PC-9 (cell line): ENCODE measurements around the gene MYO5C. TPM values are rescaled to one million over a fixed set of nuclear protein-coding genes. Genes with fewer than 3 reads are reported as not detected.

Source experiments
- BruUV-seq: library from RNA; stranded (reverse); fragments of 400-500 nt; replicated peaks from 2 replicates; lab custom pipeline; 2021; lab: Mats Ljungman, UMichigan
- CTCF ChIA-PET: fragments of 300-600 bp; sonication (Branson Sonifier 250); formaldehyde crosslinking; loops from one replicate; lab custom pipeline; 2022; ENCODE audit warnings: antibody characterized with exemption; lab: Charles Lee
- POLR2A ChIA-PET: fragments of 300-600 bp; sonication (Branson Sonifier 250); formaldehyde crosslinking; loops from one replicate; lab custom pipeline; 2022; ENCODE audit warnings: antibody characterized with exemption; ENCODE audit not compliant: unreplicated experiment; lab: Charles Lee
- DNase-seq, 2 experiments: peaks; one replicate each; pipeline versions ENCODE4 v3.0.0 to v3.0.0-alpha.2; 2015 to 2022; ENCODE audit warnings: mixed read lengths in 1 of 2
- H2AFZ ChIP-seq: fragments of 200-600 bp; sonication (generic); 2 replicates; pipeline ENCODE4 v1.8.1; 2017; ENCODE audit warnings: antibody characterized with exemption
- H3F3A ChIP-seq: fragments of 200-600 bp; sonication (generic); 2 replicates; pipeline ENCODE4 v1.8.1; 2017; ENCODE audit warnings: antibody characterized with exemption, mild to moderate bottlenecking, low read depth; ENCODE audit not compliant: insufficient read depth
- H3K27ac ChIP-seq: fragments of 200-600 bp; sonication (generic); 2 replicates; pipeline ENCODE4 v1.6.1; 2016; ENCODE audit warnings: mixed run types
- H3K27me3 ChIP-seq: fragments of 200-600 bp; sonication (generic); 2 replicates; pipeline ENCODE4 v1.6.1; 2016; ENCODE audit warnings: low read depth, mixed run types; ENCODE audit not compliant: insufficient read depth
- H3K36me3 ChIP-seq: fragments of 200-600 bp; sonication (generic); 2 replicates; pipeline ENCODE4 v1.6.1; 2016; ENCODE audit warnings: low read depth, mixed run types
- H3K4me1 ChIP-seq: fragments of 200-600 bp; sonication (generic); replicated peaks from 2 replicates; pipeline ENCODE4 v1.6.1; 2016; ENCODE audit warnings: mixed run types; ENCODE audit not compliant: insufficient read depth
- H3K4me2 ChIP-seq: fragments of 200-600 bp; sonication (generic); 2 replicates; pipeline ENCODE4 v1.6.1; 2017; ENCODE audit warnings: mixed run types
- H3K4me3 ChIP-seq: fragments of 200-600 bp; sonication (generic); 2 replicates; pipeline ENCODE4 v1.6.1; 2016; ENCODE audit warnings: mixed run types
- H3K79me2 ChIP-seq: fragments of 200-600 bp; sonication (generic); 2 replicates; pipeline ENCODE4 v1.6.1; 2017; ENCODE audit warnings: low read depth, mixed run types
- H3K9me2 ChIP-seq: fragments of 200-600 bp; sonication (generic); 2 replicates; pipeline ENCODE4 v1.8.1; 2017; ENCODE audit warnings: mild to moderate bottlenecking; ENCODE audit not compliant: insufficient read depth
- H3K9me3 ChIP-seq: fragments of 200-600 bp; sonication (generic); 2 replicates; pipeline ENCODE4 v1.8.1; 2016; ENCODE audit warnings: low read depth; ENCODE audit not compliant: insufficient read depth
- H4K20me1 ChIP-seq: fragments of 200-600 bp; sonication (generic); 2 replicates; pipeline ENCODE4 v1.8.1; 2017; ENCODE audit not compliant: insufficient read depth
- EZH2 ChIP-seq: fragments of 200-600 bp; sonication (generic); IDR thresholded peaks from 2 replicates; pipeline ENCODE4 v1.8.0; 2017; ENCODE audit warnings: antibody characterized with exemption, low read depth
- intact Hi-C: fragments of 100-400 bp; cut with micrococcal nuclease; formaldehyde crosslinking; loops from one replicate; pipeline ENCODE4 v1.10.0; 2022; ENCODE audit not compliant: unreplicated experiment
- total RNA-seq: library from RNA; stranded (reverse); gene quantifications from 2 replicates; pipeline ENCODE4 v1.2.3, GENCODE V29; 2021
- TF ChIP-seq, protein P1 (sequence below): fragments of 200-600 bp; sonication (generic); conservative IDR thresholded peaks from 2 replicates; pipeline ENCODE4 v1.6.1; 2017; ENCODE audit warnings: mixed run types, antibody characterized with exemption, mild to moderate bottlenecking, moderate library complexity

MYO5C gene
- total RNA-seq, 1 experiment from 2014 or later, result 41.1 TPM

DNA sequence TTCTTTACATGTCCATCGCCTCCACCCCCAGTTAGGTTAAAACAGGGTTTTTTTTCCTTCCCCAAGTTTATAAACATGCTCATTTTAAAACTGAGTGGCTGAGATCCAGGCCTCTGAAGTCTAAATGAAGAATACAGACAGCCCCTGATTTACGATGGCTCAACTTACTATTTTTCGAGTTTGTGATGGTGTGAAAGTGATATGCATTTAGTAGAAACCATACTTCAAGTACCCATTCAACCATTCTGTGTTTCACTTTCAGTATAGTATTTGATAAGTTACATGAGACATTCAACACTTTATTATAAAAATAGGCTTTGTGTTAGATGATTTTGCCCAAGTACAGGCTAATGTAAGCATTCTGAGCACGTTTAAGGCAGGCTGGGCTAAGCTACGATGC, 73.9 kb downstream of the MYO5C start:
- H3K36me3 ChIP-seq, result no peaks in the 10 kb centered on the region; the same call in 1 of the 2 replicates
- H3K4me1 ChIP-seq, result no peaks in the 10 kb centered on the region
- DNase-seq, result no peak
- no peak overlapping the region for H3K4me2 ChIP-seq
- ChIA-PET CTCF (no interaction called here), POLR2A (no interaction called here)
- H3K9me3 ChIP-seq, result no peaks in the 10 kb centered on the region
- H4K20me1 ChIP-seq, result no peaks in the 10 kb centered on the region
- TF ChIP-seq, protein P1, sequence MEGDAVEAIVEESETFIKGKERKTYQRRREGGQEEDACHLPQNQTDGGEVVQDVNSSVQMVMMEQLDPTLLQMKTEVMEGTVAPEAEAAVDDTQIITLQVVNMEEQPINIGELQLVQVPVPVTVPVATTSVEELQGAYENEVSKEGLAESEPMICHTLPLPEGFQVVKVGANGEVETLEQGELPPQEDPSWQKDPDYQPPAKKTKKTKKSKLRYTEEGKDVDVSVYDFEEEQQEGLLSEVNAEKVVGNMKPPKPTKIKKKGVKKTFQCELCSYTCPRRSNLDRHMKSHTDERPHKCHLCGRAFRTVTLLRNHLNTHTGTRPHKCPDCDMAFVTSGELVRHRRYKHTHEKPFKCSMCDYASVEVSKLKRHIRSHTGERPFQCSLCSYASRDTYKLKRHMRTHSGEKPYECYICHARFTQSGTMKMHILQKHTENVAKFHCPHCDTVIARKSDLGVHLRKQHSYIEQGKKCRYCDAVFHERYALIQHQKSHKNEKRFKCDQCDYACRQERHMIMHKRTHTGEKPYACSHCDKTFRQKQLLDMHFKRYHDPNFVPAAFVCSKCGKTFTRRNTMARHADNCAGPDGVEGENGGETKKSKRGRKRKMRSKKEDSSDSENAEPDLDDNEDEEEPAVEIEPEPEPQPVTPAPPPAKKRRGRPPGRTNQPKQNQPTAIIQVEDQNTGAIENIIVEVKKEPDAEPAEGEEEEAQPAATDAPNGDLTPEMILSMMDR, result no peak
- no peak for TF ChIP-seq EZH2
- H2AFZ ChIP-seq, result no peak overlapping the region
- no peaks in the 10 kb centered on the region for H3F3A ChIP-seq
- BruUV-seq, result no TSS peak
- H3K9me2 ChIP-seq, result no peaks in the 10 kb centered on the region
- intact Hi-C loops, result loop anchor here (10.0 kb wide), 1 partner anchor 567 kb away; no protein-coding TSS in a partner anchor
- H3K79me2 ChIP-seq, result no peaks in the 10 kb centered on the region
- H3K27ac ChIP-seq, result no peak overlapping the region
- H3K4me3 ChIP-seq, result no peak overlapping the region
- H3K27me3 ChIP-seq, result no peaks in the 10 kb centered on the region

DNA sequence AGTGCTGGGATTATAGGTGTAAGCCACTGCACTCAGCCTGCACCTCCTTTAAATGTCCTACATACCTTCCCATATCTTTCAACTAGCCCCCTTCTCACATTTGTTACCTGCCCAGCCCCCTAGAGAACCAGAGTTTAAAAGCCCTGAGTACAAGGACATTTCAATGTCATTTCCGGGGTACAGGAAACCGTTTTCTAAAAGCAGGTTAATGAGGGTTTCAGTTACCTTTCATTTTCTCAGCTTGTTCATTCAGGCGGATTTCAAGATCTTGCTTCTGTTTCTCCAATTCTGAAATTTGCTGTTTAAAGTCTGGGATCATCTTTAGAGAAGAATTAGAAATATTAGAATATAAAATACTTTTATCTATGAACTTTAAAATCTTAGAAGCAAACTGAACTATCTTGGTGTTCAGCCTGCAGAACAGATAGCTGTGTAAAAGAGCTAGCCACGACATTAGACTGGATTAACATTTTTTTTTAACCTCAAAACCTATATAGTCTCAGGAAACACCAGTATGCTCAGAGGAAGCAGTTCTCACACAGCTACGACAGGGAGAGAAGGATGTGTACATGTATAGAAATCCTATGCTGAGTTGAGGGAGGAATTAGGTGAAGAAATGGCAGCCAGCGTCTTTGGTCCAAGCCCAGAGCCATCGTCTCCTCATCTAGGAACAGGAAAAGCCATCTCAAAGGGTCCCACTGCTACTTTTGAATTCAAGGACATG, 74.5 kb downstream of the MYO5C start:
- ChIA-PET POLR2A (no interaction called here), CTCF (no interaction called here)

GRCh38 chr15:52220251-52220650, 75.4 kb downstream of the MYO5C start:
- H2AFZ ChIP-seq, result no peak overlapping the region
- H3K36me3 ChIP-seq, result no peaks in the 10 kb centered on the region; the same call in 1 of the 2 replicates
- no peaks in the 10 kb centered on the region for H4K20me1 ChIP-seq
- intact Hi-C loops, result loop anchor here (10.0 kb wide), 1 partner anchor 565 kb away; no protein-coding TSS in a partner anchor
- H3K4me3 ChIP-seq, result no peak overlapping the region
- H3F3A ChIP-seq, result no peaks in the 10 kb centered on the region
- TF ChIP-seq EZH2, result no peak
- TF ChIP-seq, protein P1, result no peak
- H3K79me2 ChIP-seq, result no peaks in the 10 kb centered on the region
- H3K9me2 ChIP-seq, result no peaks in the 10 kb centered on the region
- DNase-seq, result no peak
- H3K27me3 ChIP-seq, result no peaks in the 10 kb centered on the region
- no peaks in the 10 kb centered on the region for H3K4me1 ChIP-seq
- POLR2A ChIA-PET, result no interaction called here
- no peak overlapping the region for H3K27ac ChIP-seq
- no TSS peak for BruUV-seq
- H3K4me2 ChIP-seq, result no peak overlapping the region
- H3K9me3 ChIP-seq, result no peaks in the 10 kb centered on the region
- CTCF ChIA-PET, result no interaction called here

More for the DNA sequence above, 74.5 kb downstream of the MYO5C start:
- H3K79me2 ChIP-seq, result no peaks in the 10 kb centered on the region
- no peaks in the 10 kb centered on the region for H4K20me1 ChIP-seq
- no TSS peak for BruUV-seq
- DNase-seq, result no peak
- TF ChIP-seq, protein P1, result no peak
- no peak for TF ChIP-seq EZH2
- no peak overlapping the region for H3K4me3 ChIP-seq
- H3K27me3 ChIP-seq, result no peaks in the 10 kb centered on the region
- no peak overlapping the region for H3K4me2 ChIP-seq
- H3K9me2 ChIP-seq, result no peaks in the 10 kb centered on the region
- H3K9me3 ChIP-seq, result no peaks in the 10 kb centered on the region
- intact Hi-C loops, result loop anchor here (10.0 kb wide), 1 partner anchor 566 kb away; no protein-coding TSS in a partner anchor
- no peak overlapping the region for H3K27ac ChIP-seq
- H3F3A ChIP-seq, result no peaks in the 10 kb centered on the region
- H3K36me3 ChIP-seq, result no peaks in the 10 kb centered on the region; the same call in 1 of the 2 replicates
- H2AFZ ChIP-seq, result no peak overlapping the region
- no peaks in the 10 kb centered on the region for H3K4me1 ChIP-seq
